Fibroblast of skin of scalp (primary cell): Measurements from ENCODE around the gene ZNF320.
"Not testable (repeated sequence)": the region's sequence is repeated elsewhere in the genome, so short reads cannot be mapped to it uniquely, and the experiment has no call there.

Source experiments
- DNase-seq: peaks from one replicate; pipeline ENCODE4 v3.0.0-alpha.2; 2013

Gene ZNF320

DNA sequence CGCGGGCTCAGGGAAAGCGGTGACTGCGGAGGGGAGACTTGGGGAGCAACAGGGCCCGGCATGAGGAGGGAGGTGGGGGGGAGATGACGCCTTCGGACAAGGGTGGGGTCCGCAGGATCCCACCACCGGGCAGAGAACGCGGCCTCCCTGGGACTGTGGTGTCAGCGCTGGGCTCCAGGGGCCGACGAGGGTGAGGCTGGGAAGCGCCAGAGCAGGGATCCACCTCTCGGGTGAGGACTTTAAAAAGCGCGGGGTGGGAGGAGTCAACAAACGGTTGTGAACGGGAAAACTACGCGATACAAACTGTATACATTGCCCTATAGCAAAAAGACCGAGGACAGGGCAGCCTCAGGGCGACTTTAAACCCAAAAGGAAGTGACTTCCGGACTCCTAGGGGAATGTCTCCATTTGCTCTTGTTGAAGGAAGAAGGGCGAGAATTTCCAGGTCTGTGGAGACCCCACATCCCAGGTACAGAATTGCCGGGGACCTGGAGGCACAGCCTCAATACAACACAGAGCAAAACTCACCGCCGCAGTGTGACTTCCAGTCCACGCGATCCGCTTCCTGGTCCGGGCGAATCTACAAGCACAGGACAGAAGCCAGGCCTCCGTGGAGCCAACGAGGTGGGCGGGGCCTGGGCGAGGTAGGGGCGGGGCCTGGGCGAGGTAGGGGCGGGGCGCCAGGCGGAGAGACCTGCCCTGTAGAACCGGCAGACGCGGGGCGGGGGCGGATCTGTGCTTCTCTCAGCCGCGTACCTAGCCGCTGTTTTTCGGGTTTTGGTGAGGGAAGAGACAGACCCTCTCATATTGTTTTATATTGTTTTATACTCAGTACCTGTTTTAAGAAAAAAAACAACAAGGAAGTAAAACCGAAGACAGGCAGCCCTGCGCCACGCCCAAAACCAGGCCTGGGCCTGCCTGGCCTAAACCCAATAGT, 25.7 kb upstream of the ZNF320 start, which contains the start of gene ZNF888:
TSS of gene ZNF888 (minus strand) at position 588 of the 937 bp plus-strand sequence. CDS start 5,555 bp downstream, outside the sequence.
- peak; percentile 82 for DNase-seq

DNA sequence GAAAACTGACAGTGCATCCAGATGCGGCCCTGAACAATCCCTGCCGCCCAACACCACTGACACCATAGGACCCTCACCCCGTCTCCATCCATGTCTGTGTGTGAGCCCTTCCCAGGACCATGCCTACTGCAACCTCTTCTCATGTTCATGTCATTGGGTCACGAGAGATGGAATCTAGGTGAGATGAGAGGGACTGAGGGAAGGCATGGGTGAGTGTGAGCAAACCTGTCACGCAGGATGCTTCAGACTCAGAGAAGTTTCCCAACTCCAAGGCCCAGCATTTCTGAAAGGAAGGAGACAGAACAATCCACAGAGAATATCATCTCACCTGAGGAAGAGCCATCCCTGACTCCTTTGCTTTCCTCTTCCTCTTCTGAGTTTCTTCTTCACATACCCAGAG, 20.1 kb upstream of the ZNF320 start:
- DNase-seq, result no peak

DNA sequence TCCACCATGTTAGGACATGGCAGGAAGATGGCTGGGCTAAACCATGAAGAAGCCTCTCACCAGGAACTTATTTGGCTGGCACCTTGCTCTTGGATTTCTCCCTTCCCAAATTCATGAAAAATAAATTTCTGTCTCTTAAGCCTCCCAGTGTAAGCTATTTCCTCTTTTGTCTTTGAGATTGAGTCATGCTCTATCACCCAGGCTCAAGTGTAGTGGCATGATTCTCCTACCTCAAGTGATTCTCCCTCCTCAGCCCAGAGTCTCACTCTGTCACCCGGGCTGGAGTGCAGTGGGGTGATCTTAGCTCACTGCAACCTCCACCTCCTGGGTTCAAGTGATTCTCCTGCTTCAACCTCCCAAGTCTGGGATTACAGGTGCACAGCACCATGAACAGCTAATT, 13.2 kb upstream of the ZNF320 start:
- no peak for DNase-seq

GRCh38 chr19:52904052-52904780, 6.8 kb upstream of the ZNF320 start:
- DNase-seq, result not testable (repeated sequence)

- DNase-seq, result no peak
Observed at GRCh38 chr19:52901842-52902241, 4.4 kb upstream of the ZNF320 start.

GRCh38 chr19:52898596-52898995, 1.2 kb upstream of the ZNF320 start:
- DNase-seq, result not testable (repeated sequence)

GRCh38 chr19:52898101-52898500, 666 bp upstream of the ZNF320 start:
- DNase-seq, result peak; percentile 1

GRCh38 chr19:52896431-52897137, 851 bp downstream of the ZNF320 start:
- peak; percentile 4 for DNase-seq

DNA sequence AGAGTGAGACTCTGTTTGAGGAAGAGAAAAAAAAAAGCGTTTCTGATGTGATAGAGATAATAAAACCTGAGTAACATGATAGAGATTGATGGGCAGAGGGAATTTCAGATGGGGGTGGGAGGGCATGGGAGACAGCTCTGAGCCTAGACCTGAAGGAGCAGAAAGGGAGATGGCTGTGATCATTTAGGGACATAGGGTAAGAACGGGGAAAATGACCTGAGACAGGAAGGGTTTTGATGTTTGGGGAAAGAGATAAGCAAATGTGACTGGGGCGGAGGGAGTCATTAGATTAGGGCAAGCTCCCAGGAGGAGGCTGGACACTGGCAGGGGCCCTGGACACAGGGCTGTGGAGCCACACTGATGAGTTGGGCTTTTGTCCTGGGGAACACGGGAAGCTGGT, 6.1 kb downstream of the ZNF320 start:
- no peak for DNase-seq

GRCh38 chr19:52889931-52890330, 7.5 kb downstream of the ZNF320 start:
- DNase-seq, result no peak

DNA sequence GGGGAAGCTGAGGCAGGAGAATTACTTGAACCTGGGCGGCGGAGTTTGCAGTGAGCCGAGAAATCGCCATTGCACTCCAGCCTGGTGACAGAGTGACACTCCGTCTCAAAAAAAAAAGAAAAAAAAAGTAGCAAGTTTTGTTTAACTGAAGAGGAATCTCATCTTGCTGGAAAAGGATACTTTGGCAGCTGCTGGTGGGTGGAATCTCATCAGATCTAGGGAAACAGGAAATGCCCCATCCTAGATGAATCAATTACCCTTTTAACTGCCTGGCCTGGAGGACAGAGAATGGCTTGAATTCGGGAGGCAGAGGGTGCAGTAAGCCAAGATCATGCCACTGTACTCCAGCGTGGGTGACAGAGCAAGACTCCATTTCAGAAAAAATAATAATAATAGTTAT, 8.4 kb downstream of the ZNF320 start:
- no peak for DNase-seq

- no peak for DNase-seq
Observed at GRCh38 chr19:52880895-52881389, 16.5 kb downstream of the ZNF320 start.

GRCh38 chr19:52872996-52873395, 24.4 kb downstream of the ZNF320 start:
- DNase-seq, result not testable (repeated sequence)

- no peak for DNase-seq
Observed at GRCh38 chr19:52871466-52871865, 26.0 kb downstream of the ZNF320 start.

- DNase-seq, result not testable (repeated sequence)
Observed at GRCh38 chr19:52868031-52868430, 29.4 kb downstream of the ZNF320 start.

DNA sequence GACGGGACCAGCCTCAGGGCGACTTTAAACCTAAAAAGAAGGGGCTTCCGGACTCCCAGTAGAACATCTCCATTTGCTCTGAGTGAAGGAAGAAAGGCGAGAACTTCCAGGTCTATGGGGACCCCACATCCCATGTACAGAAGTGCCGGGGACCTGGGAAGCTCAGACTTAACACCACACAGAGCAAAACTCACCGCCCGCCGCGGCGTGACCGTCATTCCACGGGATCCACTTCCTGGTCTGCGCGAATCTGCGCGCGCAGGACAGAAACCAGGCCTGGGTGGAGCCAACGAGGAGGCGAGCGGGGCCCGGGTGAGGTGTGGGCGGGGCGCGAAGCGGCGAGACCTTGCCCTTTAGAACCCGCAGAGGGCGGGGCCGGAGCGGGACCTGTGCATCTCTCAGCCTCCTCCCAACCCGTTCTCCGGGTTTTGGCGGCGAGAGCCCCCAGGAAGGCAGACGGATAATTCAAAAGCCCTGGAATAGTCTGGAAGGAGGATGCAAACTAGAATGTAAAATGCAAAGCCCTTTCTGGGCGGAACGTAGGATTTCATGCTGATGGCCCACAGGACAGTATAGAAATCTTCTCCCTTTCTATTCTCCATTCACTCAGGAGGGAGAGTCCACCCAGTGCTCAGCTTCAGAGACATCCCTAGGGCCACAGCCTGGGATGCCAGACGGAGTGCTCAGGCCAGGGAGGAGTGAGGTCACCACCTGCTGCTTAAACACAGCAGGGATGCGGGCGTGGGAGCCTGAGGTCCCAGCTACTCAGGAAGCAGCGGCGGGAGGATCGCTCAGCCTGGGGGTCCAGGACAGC, 39.9 kb downstream of the ZNF320 start, which contains the start of gene ZNF468:
TSS of gene ZNF468 (minus strand) at position 242 of the 814 bp plus-strand sequence. CDS start 3,347 bp downstream, outside the sequence.
- peak; percentile 70 for DNase-seq

GRCh38 chr19:52856540-52857377, 40.7 kb downstream of the ZNF320 start:
- peak; percentile 10 for DNase-seq
